Activated T-helper 1 cell treated with anti-CD3 and anti-CD28 coated beads, Interleukin-12 subunit alpha, Interleukin-12 subunit beta, Interleukin-2, Interleukin-4 antibody, amounts not matched to agents 30 ng/mL and 10 ng/mL and 1 ng/mL, durations not matched to agents 14 hours and 24 hours and 36 hours (primary cell): ENCODE measurements around the gene LRRC2. TPM values are rescaled to one million over a fixed set of nuclear protein-coding genes. Genes with fewer than 3 reads are reported as not detected.

Experiments used
- DNase-seq: peaks from one replicate; pipeline ENCODE4 v3.0.0; 2021; ENCODE audit warnings: low spot score
- H3K27ac Mint-ChIP-seq: one replicate; pipeline ENCODE4 v1.8.0; 2021; ENCODE audit warnings: mild to moderate bottlenecking, mixed read lengths
- H3K27me3 Mint-ChIP-seq: one replicate; pipeline ENCODE4 v1.8.0; 2022; ENCODE audit warnings: mild to moderate bottlenecking, moderate library complexity, mixed read lengths; ENCODE audit not compliant: insufficient read depth
- H3K36me3 Mint-ChIP-seq: one replicate; pipeline ENCODE4 v1.8.0; 2021; ENCODE audit warnings: low read depth, mixed read lengths
- H3K4me1 Mint-ChIP-seq: one replicate; pipeline ENCODE4 v1.8.0; 2021; ENCODE audit warnings: low read depth, mixed read lengths
- H3K4me3 Mint-ChIP-seq: one replicate; pipeline ENCODE4 v1.8.0; 2021; ENCODE audit warnings: mild to moderate bottlenecking, moderate library complexity, mixed read lengths
- H3K9me3 Mint-ChIP-seq: one replicate; pipeline ENCODE4 v1.8.0; 2021; ENCODE audit warnings: mixed read lengths
- intact Hi-C: fragments of 100-400 bp; cut with micrococcal nuclease; formaldehyde crosslinking; loops from one replicate; pipeline ENCODE4 v1.15.1; 2024
- total RNA-seq: library from RNA; stranded (reverse); gene quantifications from 2 replicates; pipeline ENCODE4 v1.2.3, GENCODE V29; 2022

Gene LRRC2, protein sequence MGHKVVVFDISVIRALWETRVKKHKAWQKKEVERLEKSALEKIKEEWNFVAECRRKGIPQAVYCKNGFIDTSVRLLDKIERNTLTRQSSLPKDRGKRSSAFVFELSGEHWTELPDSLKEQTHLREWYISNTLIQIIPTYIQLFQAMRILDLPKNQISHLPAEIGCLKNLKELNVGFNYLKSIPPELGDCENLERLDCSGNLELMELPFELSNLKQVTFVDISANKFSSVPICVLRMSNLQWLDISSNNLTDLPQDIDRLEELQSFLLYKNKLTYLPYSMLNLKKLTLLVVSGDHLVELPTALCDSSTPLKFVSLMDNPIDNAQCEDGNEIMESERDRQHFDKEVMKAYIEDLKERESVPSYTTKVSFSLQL
- total RNA-seq: not detected in 2 replicates

DNA sequence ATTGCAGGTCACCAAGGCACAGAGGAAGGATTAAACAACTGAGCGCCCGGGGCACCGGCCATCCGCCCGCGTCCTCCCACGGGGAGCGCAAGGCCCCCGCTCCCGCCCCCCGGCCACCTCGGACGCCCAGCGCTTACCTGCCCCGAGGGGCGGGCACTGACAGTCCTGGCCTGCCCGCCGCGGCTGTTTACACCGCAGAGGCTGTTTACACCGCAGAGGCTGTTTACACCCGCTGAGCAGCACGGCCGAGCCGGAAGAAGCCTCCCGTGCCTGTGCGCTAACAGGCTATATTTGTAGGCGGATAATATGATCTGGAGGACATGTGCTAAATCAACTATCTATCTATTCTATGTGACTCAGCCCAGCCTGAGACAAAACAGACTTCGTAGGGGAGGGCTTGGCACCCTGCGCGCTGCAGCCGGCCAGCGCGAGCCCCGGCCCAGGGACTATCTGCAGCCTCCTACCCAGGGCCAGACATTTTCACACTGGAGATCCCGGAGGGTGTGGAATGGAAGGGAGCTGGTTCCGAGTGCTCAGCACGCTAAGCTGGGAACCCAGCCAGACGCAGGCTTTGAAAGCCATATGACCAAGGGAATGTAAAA is at the start of gene LRRC2:
TSS of gene LRRC2 (minus strand) at position 263 of the 602 bp plus-strand sequence. CDS start 14,711 bp downstream, outside the sequence.
- peaks cover 3% of the 10 kb centered on the region for H3K36me3 Mint-ChIP-seq
- intact Hi-C loops: no loop called here
- H3K9me3 Mint-ChIP-seq: no peaks in the 10 kb centered on the region
- peak within 1 kb of the TSS; percentile 60 for H3K4me3 Mint-ChIP-seq
- peak; percentile 17 for DNase-seq
- H3K27ac Mint-ChIP-seq: no peak within 1 kb of the TSS
- H3K27me3 Mint-ChIP-seq: peaks cover 52% of the 10 kb centered on the region
- peaks cover 15% of the 10 kb centered on the region for H3K4me1 Mint-ChIP-seq

DNA sequence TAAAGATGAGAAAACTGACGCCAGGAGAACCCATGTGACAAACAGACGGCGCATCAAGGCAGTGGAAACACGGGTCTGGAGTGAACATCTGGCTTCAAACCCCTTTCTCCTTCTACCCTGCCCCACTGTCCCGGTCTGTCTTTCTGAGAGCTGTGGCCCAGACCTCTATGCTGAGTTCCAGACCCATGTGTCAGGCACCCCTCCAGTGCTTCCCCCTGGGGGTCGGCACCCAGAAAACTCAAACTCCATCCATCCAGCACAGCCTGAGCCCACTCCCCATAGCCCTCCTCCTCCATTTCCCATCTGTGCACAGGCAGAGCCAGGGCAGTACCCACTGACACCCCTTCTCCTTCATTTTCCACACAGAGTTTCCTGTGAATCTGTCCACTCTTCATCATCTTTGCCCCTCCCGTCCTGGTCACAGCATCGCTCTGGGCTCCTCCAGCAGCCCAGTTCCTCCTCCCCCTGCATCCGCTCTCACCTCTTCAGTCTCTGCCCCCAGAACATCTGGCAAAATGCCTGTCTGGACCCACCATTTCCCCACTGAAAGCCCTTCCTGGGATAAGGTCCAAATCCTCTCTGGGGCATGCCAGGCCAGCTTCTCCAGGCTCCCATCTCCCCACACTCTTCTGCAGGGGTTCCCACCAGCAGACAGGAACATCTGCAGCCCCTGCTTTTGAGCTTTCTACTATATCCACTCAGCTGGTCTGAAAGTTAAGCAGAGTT is 49.1 kb upstream of the LRRC2 start:
- Mint-ChIP-seq H3K27ac (no peak overlapping the region), H3K4me1 (no peaks in the 10 kb centered on the region), H3K36me3 (no peaks in the 10 kb centered on the region), H3K27me3 (peaks cover 38% of the 10 kb centered on the region), H3K4me3 (no peak overlapping the region), H3K9me3 (no peaks in the 10 kb centered on the region)
- no peak for DNase-seq
- intact Hi-C loops: no loop called here

DNA sequence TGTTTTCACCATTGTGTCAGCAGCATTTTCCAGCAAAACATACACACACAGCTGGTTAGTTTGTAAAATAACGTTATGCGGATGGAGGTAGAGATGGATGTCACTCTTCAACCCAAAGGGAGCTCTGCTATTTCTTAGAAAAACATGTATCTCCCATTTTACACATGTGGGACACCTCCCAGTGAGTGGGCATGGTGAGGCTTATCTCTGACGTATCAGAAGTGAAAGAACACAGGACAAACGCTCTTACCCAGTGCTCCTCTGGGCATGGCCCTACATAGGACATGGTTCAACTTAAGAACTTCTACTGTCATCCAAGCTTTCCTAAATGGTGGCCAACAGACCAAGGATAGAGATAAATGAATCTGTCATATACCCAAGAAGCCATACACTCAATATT is 48.3 kb upstream of the LRRC2 start:
- no peak for DNase-seq
- Mint-ChIP-seq H3K27ac (no peak overlapping the region), H3K9me3 (no peaks in the 10 kb centered on the region), H3K4me3 (no peak overlapping the region), H3K36me3 (no peaks in the 10 kb centered on the region), H3K27me3 (peaks cover 34% of the 10 kb centered on the region), H3K4me1 (no peaks in the 10 kb centered on the region)
- intact Hi-C loops: no loop called here

DNA sequence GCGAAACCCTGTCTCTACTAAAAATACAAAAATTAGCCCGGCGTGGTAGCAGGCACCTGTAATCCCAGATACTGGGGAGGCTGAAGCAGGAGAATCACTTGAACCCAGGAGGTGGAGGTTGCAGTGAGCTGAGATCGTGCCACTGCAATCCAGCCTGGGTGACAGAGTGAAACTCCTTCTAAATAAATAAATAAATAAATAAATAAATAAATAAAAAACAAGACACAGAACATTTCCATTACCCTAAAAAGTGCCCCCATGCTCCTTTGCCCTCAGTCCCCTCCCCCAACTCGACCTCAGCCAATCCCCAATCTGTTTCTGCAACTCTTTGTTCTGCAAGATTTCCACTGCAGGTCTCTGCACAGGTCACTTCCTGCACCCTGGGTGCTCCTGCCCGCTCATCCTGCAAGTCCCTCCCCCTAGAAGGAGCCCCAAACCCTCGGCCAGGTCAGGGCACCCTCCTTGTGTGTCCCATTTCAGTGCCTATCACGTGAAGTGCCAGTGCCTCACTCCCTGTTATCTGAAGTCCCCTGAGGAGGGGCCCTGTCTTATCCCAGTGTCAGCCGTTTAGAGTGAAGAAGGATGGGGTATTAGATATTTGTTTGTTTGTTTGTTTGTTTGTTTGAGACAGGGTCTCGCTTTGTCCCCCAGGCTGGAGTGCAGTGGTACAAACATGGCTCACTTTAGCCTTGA is 47.4 kb upstream of the LRRC2 start:
- no peak overlapping the region for H3K27ac Mint-ChIP-seq
- no peaks in the 10 kb centered on the region for H3K4me1 Mint-ChIP-seq
- H3K27me3 Mint-ChIP-seq: peaks cover 29% of the 10 kb centered on the region
- intact Hi-C loops: no loop called here
- H3K9me3 Mint-ChIP-seq: no peaks in the 10 kb centered on the region
- H3K4me3 Mint-ChIP-seq: no peak overlapping the region
- no peak for DNase-seq
- no peaks in the 10 kb centered on the region for H3K36me3 Mint-ChIP-seq

DNA sequence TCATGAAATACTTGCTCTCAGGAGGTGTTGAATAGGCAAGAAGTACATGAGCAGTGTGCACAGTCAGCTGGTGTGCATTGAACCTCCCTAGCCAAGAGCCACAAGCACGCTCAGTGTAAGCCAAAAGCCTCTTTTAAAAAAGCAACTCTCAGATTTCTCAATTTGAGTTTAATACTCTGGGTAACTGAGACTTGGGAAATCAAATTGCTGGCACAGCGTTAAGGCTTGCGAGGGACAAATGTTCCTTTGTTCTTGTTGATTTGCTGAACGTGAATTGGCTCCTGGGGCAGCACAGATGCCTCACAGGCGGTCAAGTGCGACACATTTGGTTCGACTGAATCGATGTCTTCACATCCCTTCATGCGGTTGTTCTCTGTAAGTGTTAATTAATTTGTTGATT is 46.2 kb upstream of the LRRC2 start, which contains the start of gene FAM240A:
TSS of gene FAM240A (plus strand) at position 202 of the 400 bp plus-strand sequence. CDS start at position 361, 159 bp downstream.
- Mint-ChIP-seq H3K4me3 (no peak within 1 kb of the TSS), H3K27me3 (peaks cover 30% of the 10 kb centered on the region), H3K27ac (no peak within 1 kb of the TSS), H3K36me3 (no peaks in the 10 kb centered on the region), H3K4me1 (no peaks in the 10 kb centered on the region), H3K9me3 (no peaks in the 10 kb centered on the region)
- no peak for DNase-seq
- intact Hi-C loops: no loop called here

DNA sequence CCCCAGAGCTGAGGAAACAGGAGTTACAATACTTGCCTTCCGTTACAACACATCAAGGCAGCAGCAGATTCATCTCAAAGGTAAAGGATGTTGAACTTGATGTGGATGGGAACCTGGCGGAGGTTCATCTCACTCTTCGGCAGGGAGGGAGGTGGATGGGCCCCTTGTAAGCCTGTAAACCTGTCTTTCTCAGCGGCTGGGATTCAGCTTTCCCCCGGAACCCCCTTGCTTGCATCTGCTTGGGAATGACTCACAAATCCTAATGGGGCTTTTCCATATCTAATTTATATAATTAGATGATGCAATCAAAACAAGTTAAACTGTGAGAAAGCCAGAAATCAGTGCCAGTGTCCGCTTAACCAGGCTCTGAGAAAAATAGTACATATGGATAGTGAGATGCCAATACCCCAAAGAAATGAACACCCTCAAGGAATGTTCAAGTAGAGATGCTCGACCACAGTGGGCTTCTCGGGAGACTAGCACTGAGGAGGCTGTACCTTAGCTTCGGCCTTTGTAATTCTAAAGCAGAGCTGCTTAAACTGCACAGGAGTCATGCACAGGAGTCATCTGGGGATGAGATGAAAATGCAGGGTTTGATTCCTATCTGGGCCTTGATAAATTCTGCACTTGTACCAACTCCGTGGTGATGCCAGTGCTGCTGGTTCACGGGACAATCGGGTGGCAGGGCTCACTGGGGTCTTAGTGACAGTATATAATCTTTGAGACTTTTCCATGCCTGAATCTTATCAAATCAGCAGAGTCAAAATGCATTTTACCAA is 44.0 kb upstream of the LRRC2 start:
- H3K27ac Mint-ChIP-seq: no peak overlapping the region
- peaks cover 25% of the 10 kb centered on the region for H3K27me3 Mint-ChIP-seq
- no peaks in the 10 kb centered on the region for H3K9me3 Mint-ChIP-seq
- H3K4me1 Mint-ChIP-seq: no peaks in the 10 kb centered on the region
- H3K4me3 Mint-ChIP-seq: no peak overlapping the region
- DNase-seq: no peak
- intact Hi-C loops: no loop called here
- no peaks in the 10 kb centered on the region for H3K36me3 Mint-ChIP-seq

DNA sequence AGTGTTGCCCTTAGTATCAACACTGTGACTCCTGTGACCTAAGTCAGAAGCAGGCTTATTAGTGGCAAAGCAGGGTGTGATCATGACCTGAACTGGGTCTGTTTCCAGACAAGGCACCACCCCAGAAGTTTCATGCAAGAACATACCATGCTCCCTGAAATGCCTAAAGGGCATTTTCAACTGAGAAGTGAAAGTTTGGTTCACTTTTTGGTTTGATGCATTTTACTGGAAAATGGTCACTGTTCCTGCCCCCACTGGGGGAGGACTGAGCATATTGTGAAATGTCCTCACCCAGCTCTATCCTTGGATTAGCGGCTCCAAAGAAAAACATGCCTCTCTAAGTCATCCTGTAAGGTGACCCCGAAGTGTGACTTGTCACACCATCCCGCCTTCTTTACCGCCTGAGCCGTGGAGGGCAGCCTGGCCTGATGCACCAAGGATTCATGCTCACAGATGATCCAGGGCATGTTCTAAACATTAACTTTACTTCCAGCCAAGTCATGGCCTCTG is 43.2 kb upstream of the LRRC2 start:
- Mint-ChIP-seq H3K27me3 (peaks cover 21% of the 10 kb centered on the region), H3K4me1 (no peaks in the 10 kb centered on the region), H3K9me3 (no peaks in the 10 kb centered on the region), H3K36me3 (no peaks in the 10 kb centered on the region), H3K4me3 (no peak overlapping the region), H3K27ac (no peak overlapping the region)
- intact Hi-C loops: no loop called here
- DNase-seq: no peak

DNA sequence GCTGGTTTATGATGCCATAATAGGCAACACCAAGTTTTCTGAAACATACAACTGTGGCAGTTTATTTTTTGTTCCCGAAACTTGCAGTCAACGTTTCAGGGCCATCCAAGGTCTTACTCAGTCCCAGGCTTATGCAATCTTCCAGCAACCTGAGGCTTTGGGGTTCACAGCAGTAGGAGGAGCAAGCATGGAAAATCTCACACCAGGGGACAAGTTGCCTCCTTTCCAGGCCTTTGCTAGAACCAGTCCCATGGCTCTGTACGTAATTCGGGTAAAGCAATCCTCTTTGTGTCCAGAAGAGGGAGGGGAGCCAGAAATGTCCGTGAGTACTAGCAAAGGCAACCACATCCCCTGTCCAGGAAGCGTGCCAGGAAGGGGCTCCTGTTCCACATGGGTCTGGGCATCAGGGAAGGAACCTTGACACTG is 41.5 kb upstream of the LRRC2 start:
- no peak overlapping the region for H3K27ac Mint-ChIP-seq
- intact Hi-C loops: no loop called here
- H3K4me3 Mint-ChIP-seq: no peak overlapping the region
- H3K27me3 Mint-ChIP-seq: peaks cover 17% of the 10 kb centered on the region
- no peak for DNase-seq
- no peaks in the 10 kb centered on the region for H3K4me1 Mint-ChIP-seq
- H3K36me3 Mint-ChIP-seq: no peaks in the 10 kb centered on the region
- H3K9me3 Mint-ChIP-seq: no peaks in the 10 kb centered on the region

DNA sequence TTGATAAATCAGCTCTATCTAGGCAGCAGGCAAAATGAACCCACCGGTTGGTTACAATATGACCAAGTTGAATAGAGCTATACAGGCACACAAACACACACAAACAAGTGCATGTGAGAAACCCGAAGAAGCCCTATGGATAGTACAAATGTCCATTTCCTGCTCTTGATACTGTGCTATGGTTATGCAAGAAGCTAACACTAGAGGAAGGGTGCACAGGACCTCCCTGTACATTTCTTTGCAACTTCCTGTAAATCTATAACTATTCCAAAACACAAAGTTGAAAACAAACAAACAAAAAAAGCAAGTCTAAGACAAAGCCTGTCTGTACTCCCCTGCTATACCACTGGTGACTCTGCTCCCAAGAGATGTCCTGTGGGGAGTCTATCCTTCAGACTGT is 38.0 kb upstream of the LRRC2 start:
- no peaks in the 10 kb centered on the region for H3K4me1 Mint-ChIP-seq
- H3K4me3 Mint-ChIP-seq: no peak overlapping the region
- no peaks in the 10 kb centered on the region for H3K9me3 Mint-ChIP-seq
- no peaks in the 10 kb centered on the region for H3K36me3 Mint-ChIP-seq
- intact Hi-C loops: no loop called here
- DNase-seq: no peak
- no peak overlapping the region for H3K27ac Mint-ChIP-seq
- H3K27me3 Mint-ChIP-seq: peaks cover 6% of the 10 kb centered on the region

DNA sequence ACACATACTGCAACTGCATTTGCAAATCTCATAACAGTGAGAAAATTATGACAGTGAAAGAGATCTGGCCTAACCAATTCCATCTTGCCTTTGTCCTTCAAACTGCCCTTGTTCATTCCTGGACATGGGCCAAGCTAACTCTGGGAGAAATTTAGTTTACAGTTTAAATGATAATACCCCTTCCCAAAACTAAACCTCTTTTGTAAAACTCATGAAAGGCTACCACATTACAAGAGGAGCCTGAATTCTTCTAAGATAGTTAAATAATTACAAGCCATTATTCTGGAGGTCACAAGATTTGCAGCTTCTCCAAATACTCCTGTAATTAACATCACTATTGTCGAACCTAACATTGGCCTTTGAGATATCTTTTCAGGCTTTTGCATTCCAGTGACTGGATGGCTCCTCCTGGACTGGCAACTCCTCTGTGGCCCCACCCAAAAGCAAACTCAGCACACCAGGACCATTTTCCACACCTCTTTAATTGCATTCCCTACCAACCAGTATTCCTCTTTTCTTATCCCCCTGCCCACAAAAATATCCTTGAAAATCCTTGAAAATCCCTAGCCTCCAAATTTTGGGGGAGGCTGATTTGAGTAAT is 37.4 kb upstream of the LRRC2 start:
- H3K4me3 Mint-ChIP-seq: no peak overlapping the region
- intact Hi-C loops: no loop called here
- no peaks in the 10 kb centered on the region for H3K9me3 Mint-ChIP-seq
- H3K27me3 Mint-ChIP-seq: peaks cover 8% of the 10 kb centered on the region
- no peaks in the 10 kb centered on the region for H3K4me1 Mint-ChIP-seq
- no peaks in the 10 kb centered on the region for H3K36me3 Mint-ChIP-seq
- no peak overlapping the region for H3K27ac Mint-ChIP-seq
- DNase-seq: no peak

DNA sequence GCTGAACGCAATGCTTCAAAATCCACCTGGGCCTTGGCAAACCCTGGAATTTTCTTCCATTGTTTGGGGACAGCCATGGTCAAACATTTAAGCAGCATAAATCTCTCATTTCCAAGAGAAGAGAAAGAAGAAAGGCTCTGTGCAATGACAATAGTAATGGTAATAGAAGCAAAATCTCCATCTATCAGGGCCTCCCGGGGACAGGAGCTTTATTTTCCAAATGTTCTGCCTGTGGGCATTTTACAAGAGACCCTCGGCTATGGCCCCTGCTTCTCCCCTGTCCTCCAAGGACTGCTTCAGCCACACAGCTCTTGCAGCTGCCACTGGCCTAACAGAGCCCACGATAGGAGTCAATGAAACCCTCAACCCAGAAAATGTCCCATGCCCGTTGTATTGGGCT is 33.5 kb upstream of the LRRC2 start:
- Mint-ChIP-seq H3K9me3 (no peaks in the 10 kb centered on the region), H3K36me3 (no peaks in the 10 kb centered on the region), H3K27ac (no peak overlapping the region), H3K27me3 (peaks cover 12% of the 10 kb centered on the region), H3K4me3 (no peak overlapping the region), H3K4me1 (no peaks in the 10 kb centered on the region)
- intact Hi-C loops: no loop called here
- no peak for DNase-seq
